ENCODE measurements around the gene FBXO17. TPM values are rescaled to one million over a fixed set of nuclear protein-coding genes. Genes with fewer than 3 reads are reported as not detected.

The FBXO17 gene
- total RNA-seq, 2 experiments from 2014 or later, result not detected

GRCh38 chr19:38921420-38922274 lies 53.9 kb downstream of the FBXO17 start:
- CTCF ChIA-PET, result no interaction called here
- Mint-ChIP-seq H3K9me3 (no peaks in the 10 kb centered on the region), H3K36me3 (ENCODE audit: low read depth) (peaks cover 27% of the 10 kb centered on the region), H3K27ac (no peak overlapping the region), H3K27me3 (no peaks in the 10 kb centered on the region), H3K4me3 (no peak overlapping the region), H3K4me1 (ENCODE audit: low read depth) (no peaks in the 10 kb centered on the region)
- H3K4me3 ChIP-seq (ENCODE audit: low read length), result no peak overlapping the region
- no peaks in the 10 kb centered on the region for H3K27me3 ChIP-seq (ENCODE audit: control insufficient read depth in 1 of 2, insufficient read depth in 2 of 2, low read length in 2 of 2)
- intact Hi-C loops (cut with DNase I, micrococcal nuclease), result no loop called here
- no peak for ATAC-seq (ENCODE audit: poor library complexity)
- H3K36me3 ChIP-seq (ENCODE audit: insufficient read depth, low read length), result peaks cover 19% of the 10 kb centered on the region
- no peaks in the 10 kb centered on the region for H3K9me3 ChIP-seq (ENCODE audit: control insufficient read depth in 1 of 2, insufficient read depth in 1 of 2, low read length in 2 of 2)
- DNase-seq, result no peak
- no peak overlapping the region for H3K27ac ChIP-seq (ENCODE audit: low read depth in 1 of 2, low read length in 2 of 2)
- TF ChIP-seq CTCF (IDR thresholded peaks at IDR 0.05), result no peak
- peaks cover 3% of the 10 kb centered on the region for H3K4me1 ChIP-seq (ENCODE audit: insufficient read depth, low read length)
- POLR2A ChIA-PET, result no interaction called here

- intact Hi-C loops (cut with DNase I, micrococcal nuclease), result no loop called here
- Mint-ChIP-seq H3K27me3 (no peaks in the 10 kb centered on the region), H3K27ac (no peak overlapping the region), H3K4me1 (ENCODE audit: low read depth) (no peaks in the 10 kb centered on the region), H3K4me3 (no peak overlapping the region), H3K9me3 (no peaks in the 10 kb centered on the region), H3K36me3 (ENCODE audit: low read depth) (peaks cover 23% of the 10 kb centered on the region)
- no peaks in the 10 kb centered on the region for H3K27me3 ChIP-seq (ENCODE audit: control insufficient read depth in 1 of 2, insufficient read depth in 2 of 2, low read length in 2 of 2)
- no peak overlapping the region for H3K4me3 ChIP-seq (ENCODE audit: low read length)
- no peak for ATAC-seq (ENCODE audit: poor library complexity)
- ChIA-PET POLR2A (no interaction called here), CTCF (no interaction called here)
- no peak for TF ChIP-seq CTCF (IDR thresholded peaks at IDR 0.05)
- no peaks in the 10 kb centered on the region for H3K9me3 ChIP-seq (ENCODE audit: control insufficient read depth in 1 of 2, insufficient read depth in 1 of 2, low read length in 2 of 2)
- H3K36me3 ChIP-seq (ENCODE audit: insufficient read depth, low read length), result peaks cover 19% of the 10 kb centered on the region
- H3K4me1 ChIP-seq (ENCODE audit: insufficient read depth, low read length), result peaks cover 3% of the 10 kb centered on the region
- H3K27ac ChIP-seq (ENCODE audit: low read depth in 1 of 2, low read length in 2 of 2), result no peak overlapping the region
- DNase-seq, result no peak
Measured at GRCh38 chr19:38920602-38921419, 54.7 kb downstream of the FBXO17 start.

- no peak overlapping the region for H3K4me3 Mint-ChIP-seq
- H3K4me3 ChIP-seq (ENCODE audit: low read length), result no peak overlapping the region
- peaks cover 3% of the 10 kb centered on the region for H3K4me1 ChIP-seq (ENCODE audit: insufficient read depth, low read length)
- ChIA-PET CTCF (no interaction called here), POLR2A (interaction anchor here (1.1 kb wide), 1 partner anchor 20 kb away, joined by 4 read pairs; no protein-coding TSS in a partner anchor)
- intact Hi-C loops (cut with DNase I, micrococcal nuclease), result no loop called here
- H3K27ac ChIP-seq (ENCODE audit: low read depth in 1 of 2, low read length in 2 of 2), result no peak overlapping the region
- no peak for TF ChIP-seq CTCF (IDR thresholded peaks at IDR 0.05)
- H3K27me3 Mint-ChIP-seq, result no peaks in the 10 kb centered on the region
- H3K9me3 ChIP-seq (ENCODE audit: control insufficient read depth in 1 of 2, insufficient read depth in 1 of 2, low read length in 2 of 2), result no peaks in the 10 kb centered on the region
- peaks cover 23% of the 10 kb centered on the region for H3K36me3 Mint-ChIP-seq (ENCODE audit: low read depth)
- DNase-seq (no peak), ATAC-seq (ENCODE audit: poor library complexity) (no peak)
- no peaks in the 10 kb centered on the region for H3K4me1 Mint-ChIP-seq (ENCODE audit: low read depth)
- H3K9me3 Mint-ChIP-seq, result no peaks in the 10 kb centered on the region
- no peaks in the 10 kb centered on the region for H3K27me3 ChIP-seq (ENCODE audit: control insufficient read depth in 1 of 2, insufficient read depth in 2 of 2, low read length in 2 of 2)
- peaks cover 23% of the 10 kb centered on the region for H3K36me3 ChIP-seq (ENCODE audit: insufficient read depth, low read length)
- no peak overlapping the region for H3K27ac Mint-ChIP-seq
Measured at GRCh38 chr19:38919837-38920601, 55.5 kb downstream of the FBXO17 start.

Data from CD4-positive, alpha-beta T cell (primary cell).